HL-60 (cell line): ENCODE data around the gene GPC1.

Experiments used
- DNase-seq, 2 experiments: peaks; one replicate each; pipeline ENCODE4 v3.0.0-alpha.2; 2010 to 2020; ENCODE audit warnings: low read depth in 1 of 2, low spot score in 1 of 2
- H3K27ac ChIP-seq: fragments of 250-450 bp; sonication (Bioruptor Pico); replicated peaks from 2 replicates; pipeline ENCODE4 v1.5.1; 2020; ENCODE audit warnings: mild to moderate bottlenecking, moderate library complexity
- H3K27me3 ChIP-seq: fragments of 250-450 bp; sonication (Bioruptor Pico); 2 replicates; pipeline ENCODE4 v1.5.1; 2021; ENCODE audit warnings: mild to moderate bottlenecking, moderate library complexity; ENCODE audit not compliant: insufficient read depth, poor library complexity, severe bottlenecking
- H3K4me3 ChIP-seq: replicated peaks from 2 replicates; pipeline ENCODE4 v1.5.1; 2011; ENCODE audit warnings: mild to moderate bottlenecking, control low read depth, low read length; ENCODE audit not compliant: insufficient read depth
- CTCF ChIP-seq: IDR thresholded peaks from one replicate; pipeline ENCODE4 v1.5.1; 2011; ENCODE audit warnings: low read length, control low read depth, inconsistent platforms; ENCODE audit not compliant: insufficient read depth
- GABPA ChIP-seq: IDR thresholded peaks from 2 replicates; pipeline ENCODE4 v1.6.1; 2012; ENCODE audit warnings: low read depth
- POLR2AphosphoS5 ChIP-seq: IDR thresholded peaks from 2 replicates; pipeline ENCODE4 v1.6.1; 2012; ENCODE audit warnings: low read depth
- REST ChIP-seq: IDR thresholded peaks from 2 replicates; pipeline ENCODE4 v1.6.1; 2012; ENCODE audit warnings: low read depth; ENCODE audit not compliant: insufficient replicate concordance
- SPI1 ChIP-seq: IDR thresholded peaks from 2 replicates; pipeline ENCODE4 v1.6.1; 2012; ENCODE audit warnings: low read depth, mild to moderate bottlenecking, borderline replicate concordance

GPC1 gene

DNA sequence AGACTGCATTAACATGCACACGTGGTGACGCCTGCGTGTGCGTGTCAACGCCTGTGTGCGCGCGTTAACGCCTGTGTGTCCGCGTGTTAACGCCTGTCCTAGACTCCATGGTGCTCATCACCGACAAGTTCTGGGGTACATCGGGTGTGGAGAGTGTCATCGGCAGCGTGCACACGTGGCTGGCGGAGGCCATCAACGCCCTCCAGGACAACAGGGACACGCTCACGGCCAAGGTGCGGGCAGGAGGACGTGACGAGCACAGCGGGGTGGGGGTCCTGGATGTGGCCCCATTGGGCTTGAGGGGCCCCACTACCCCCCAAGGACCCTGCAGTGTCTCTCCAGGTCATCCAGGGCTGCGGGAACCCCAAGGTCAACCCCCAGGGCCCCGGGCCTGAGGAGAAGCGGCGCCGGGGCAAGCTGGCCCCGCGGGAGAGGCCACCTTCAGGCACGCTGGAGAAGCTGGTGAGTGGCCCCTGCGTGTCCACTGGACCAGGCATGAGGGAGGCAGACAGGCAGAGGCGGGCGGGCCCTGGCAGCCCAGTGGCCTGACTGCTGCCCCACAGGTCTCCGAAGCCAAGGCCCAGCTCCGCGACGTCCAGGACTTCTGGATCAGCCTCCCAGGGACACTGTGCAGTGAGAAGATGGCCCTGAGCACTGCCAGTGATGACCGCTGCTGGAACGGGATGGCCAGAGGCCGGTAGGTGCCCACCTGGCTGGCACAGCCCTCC, 29.2 kb downstream of the GPC1 start:
- Histone ChIP-seq H3K4me3 (no peak overlapping the region), H3K27me3 (no peaks in the 10 kb centered on the region), H3K27ac (no peak overlapping the region)
- no peak for DNase-seq
- TF ChIP-seq REST: no peak
- TF ChIP-seq POLR2AphosphoS5: no peak
- TF ChIP-seq GABPA: no peak
- no peak for TF ChIP-seq CTCF
- no peak for TF ChIP-seq SPI1

- no peak for DNase-seq
- Histone ChIP-seq H3K4me3 (no peak overlapping the region), H3K27ac (no peak overlapping the region), H3K27me3 (no peaks in the 10 kb centered on the region)
- TF ChIP-seq CTCF: no peak
- no peak for TF ChIP-seq GABPA
- TF ChIP-seq SPI1: no peak
Observed at GRCh38 chr2:240465268-240465764, 29.9 kb downstream of the GPC1 start.

DNA sequence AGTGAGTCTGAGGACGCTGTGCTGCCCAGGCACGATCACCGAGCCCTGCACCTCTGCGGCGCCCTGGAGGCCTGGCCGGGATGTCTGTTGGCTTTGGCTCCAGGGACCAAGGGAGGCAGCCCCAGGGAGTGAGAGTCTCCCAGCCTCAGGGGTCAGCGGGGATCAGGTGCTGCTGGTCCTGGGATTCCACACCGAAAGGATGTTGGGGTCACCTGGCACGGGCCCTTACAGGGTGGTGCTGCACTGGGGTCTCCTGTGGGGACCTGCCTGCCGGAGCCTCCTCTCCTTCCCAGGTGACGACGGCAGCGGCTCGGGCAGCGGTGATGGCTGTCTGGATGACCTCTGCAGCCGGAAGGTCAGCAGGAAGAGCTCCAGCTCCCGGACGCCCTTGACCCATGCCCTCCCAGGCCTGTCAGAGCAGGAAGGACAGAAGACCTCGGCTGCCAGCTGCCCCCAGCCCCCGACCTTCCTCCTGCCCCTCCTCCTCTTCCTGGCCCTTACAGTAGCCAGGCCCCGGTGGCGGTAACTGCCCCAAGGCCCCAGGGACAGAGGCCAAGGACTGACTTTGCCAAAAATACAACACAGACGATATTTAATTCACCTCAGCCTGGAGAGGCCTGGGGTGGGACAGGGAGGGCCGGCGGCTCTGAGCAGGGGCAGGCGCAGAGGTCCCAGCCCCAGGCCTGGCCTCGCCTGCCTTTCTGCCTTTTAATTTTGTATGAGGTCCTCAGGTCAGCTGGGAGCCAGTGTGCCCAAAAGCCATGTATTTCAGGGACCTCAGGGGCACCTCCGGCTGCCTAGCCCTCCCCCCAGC, 30.5 kb downstream of the GPC1 start:
- no peak overlapping the region for H3K27ac ChIP-seq
- H3K27me3 ChIP-seq: no peaks in the 10 kb centered on the region
- DNase-seq: no peak
- TF ChIP-seq CTCF (no peak), SPI1 (no peak), POLR2AphosphoS5 (no peak), GABPA (no peak), REST (no peak)
- no peak overlapping the region for H3K4me3 ChIP-seq
